ENCODE measurements around the gene ACE.
"Not testable (repeated sequence)": the region's sequence is repeated elsewhere in the genome, so short reads cannot be mapped to it uniquely, and the experiment has no call there.

The ACE gene

GRCh38 chr17:63445065-63445464 lies 31.8 kb upstream of the ACE start:
- DNase-seq: no peak

GRCh38 chr17:63445571-63445953 lies 31.3 kb upstream of the ACE start:
- peak; percentile 35 to 42 for DNase-seq

- peak; percentile 71 to 75 for DNase-seq
Measured at GRCh38 chr17:63445954-63446752, 30.7 kb upstream of the ACE start, which contains the start of gene CYB561. TSS of gene CYB561 (minus strand) at chr17:63446306. CDS start at chr17:63437547, 8,759 bp downstream.

GRCh38 chr17:63446753-63447470 lies 29.9 kb upstream of the ACE start:
- peak; percentile 58 to 66 for DNase-seq

- no peak for DNase-seq
Measured at GRCh38 chr17:63447471-63448009, 29.3 kb upstream of the ACE start.

- no peak for DNase-seq
Measured at GRCh38 chr17:63448655-63449054, 28.2 kb upstream of the ACE start.

- DNase-seq: no peak
Measured at GRCh38 chr17:63450551-63450950, 26.3 kb upstream of the ACE start.

GRCh38 chr17:63451150-63451549 lies 25.7 kb upstream of the ACE start:
- DNase-seq: no peak

- DNase-seq: no peak
Measured at GRCh38 chr17:63452046-63452961, 24.6 kb upstream of the ACE start.

GRCh38 chr17:63452962-63453551 lies 23.8 kb upstream of the ACE start:
- no peak for DNase-seq

GRCh38 chr17:63454357-63454756 lies 22.5 kb upstream of the ACE start:
- DNase-seq: not testable (repeated sequence)

- no peak for DNase-seq
Measured at GRCh38 chr17:63454915-63455314, 21.9 kb upstream of the ACE start.

- DNase-seq: no peak
Measured at GRCh38 chr17:63455417-63455816, 21.4 kb upstream of the ACE start.

- DNase-seq: no peak
Measured at GRCh38 chr17:63458478-63458877, 18.4 kb upstream of the ACE start.

GRCh38 chr17:63460018-63460417 lies 16.8 kb upstream of the ACE start:
- no peak for DNase-seq

- no peak for DNase-seq
Measured at GRCh38 chr17:63463771-63464170, 13.1 kb upstream of the ACE start.

GRCh38 chr17:63464691-63465236 lies 12.1 kb upstream of the ACE start:
- no peak for DNase-seq

GRCh38 chr17:63468099-63468498 lies 8.8 kb upstream of the ACE start:
- not testable (repeated sequence) for DNase-seq

- DNase-seq: no peak
Measured at GRCh38 chr17:63474174-63474573, 2.7 kb upstream of the ACE start.

- DNase-seq: no peak
Measured at GRCh38 chr17:63474586-63475460, 2.0 kb upstream of the ACE start.
